ENCODE results near the gene AGPS. TPM values are rescaled to one million over a fixed set of nuclear protein-coding genes. Genes with fewer than 3 reads are reported as not detected.
"Not testable (repeated sequence)": the region's sequence is repeated elsewhere in the genome, so short reads cannot be mapped to it uniquely, and the experiment has no call there.

AGPS gene
- total and polyA plus RNA-seq, 11 donors: 4.2 to 36.6 (median 25.6) TPM

DNA sequence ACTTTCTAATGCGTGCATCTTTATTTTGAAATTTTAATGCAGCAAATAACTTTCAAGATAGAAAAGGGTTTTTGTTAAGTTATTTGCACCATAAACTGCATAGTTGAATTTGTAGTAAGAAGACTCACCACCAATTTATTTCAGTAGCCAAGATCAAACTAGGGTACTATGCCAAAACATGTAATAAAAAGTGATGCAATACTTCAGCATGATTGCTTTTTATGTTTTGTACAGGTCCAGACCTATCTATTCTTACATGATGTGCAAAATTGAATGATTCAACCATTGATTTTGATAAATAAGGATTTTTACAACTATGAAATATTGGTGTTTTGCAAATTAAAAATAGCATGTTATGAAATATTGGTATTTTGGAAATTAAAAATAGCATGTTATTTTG, 26.7 kb downstream of the AGPS start:
- Histone ChIP-seq H3K36me3 (peaks cover 0 to 13% (median 3%) of the 10 kb centered on the region in 9 donors), H3K4me1 (peaks cover 0 to 47% (median 2%) of the 10 kb centered on the region in 12 donors), H3K9me3 (peaks cover 0 to 4% (median 0%) of the 10 kb centered on the region in 12 donors), H3K4me3 (no peak overlapping the region), H3K27ac (no peak overlapping the region), H3K27me3 (no peaks in the 10 kb centered on the region)
- WGBS, 4 donors: 97 to 99% (median 98%) methylated on average over 1 of the region's 1 CpG
- no peak for TF ChIP-seq POLR2A (IDR thresholded peaks at IDR 0.05)
- TF ChIP-seq, protein P1, sequence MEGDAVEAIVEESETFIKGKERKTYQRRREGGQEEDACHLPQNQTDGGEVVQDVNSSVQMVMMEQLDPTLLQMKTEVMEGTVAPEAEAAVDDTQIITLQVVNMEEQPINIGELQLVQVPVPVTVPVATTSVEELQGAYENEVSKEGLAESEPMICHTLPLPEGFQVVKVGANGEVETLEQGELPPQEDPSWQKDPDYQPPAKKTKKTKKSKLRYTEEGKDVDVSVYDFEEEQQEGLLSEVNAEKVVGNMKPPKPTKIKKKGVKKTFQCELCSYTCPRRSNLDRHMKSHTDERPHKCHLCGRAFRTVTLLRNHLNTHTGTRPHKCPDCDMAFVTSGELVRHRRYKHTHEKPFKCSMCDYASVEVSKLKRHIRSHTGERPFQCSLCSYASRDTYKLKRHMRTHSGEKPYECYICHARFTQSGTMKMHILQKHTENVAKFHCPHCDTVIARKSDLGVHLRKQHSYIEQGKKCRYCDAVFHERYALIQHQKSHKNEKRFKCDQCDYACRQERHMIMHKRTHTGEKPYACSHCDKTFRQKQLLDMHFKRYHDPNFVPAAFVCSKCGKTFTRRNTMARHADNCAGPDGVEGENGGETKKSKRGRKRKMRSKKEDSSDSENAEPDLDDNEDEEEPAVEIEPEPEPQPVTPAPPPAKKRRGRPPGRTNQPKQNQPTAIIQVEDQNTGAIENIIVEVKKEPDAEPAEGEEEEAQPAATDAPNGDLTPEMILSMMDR (IDR thresholded peaks at IDR 0.05): no peak
- DNase-seq (no peak), ATAC-seq (no peak)
- intact Hi-C loops (cut with DNase I): loop anchor here in 9 of 10 donors (2.0 to 10.0 kb wide), 5 partner anchors 82 to 258 kb away; no protein-coding TSS in a partner anchor

DNA sequence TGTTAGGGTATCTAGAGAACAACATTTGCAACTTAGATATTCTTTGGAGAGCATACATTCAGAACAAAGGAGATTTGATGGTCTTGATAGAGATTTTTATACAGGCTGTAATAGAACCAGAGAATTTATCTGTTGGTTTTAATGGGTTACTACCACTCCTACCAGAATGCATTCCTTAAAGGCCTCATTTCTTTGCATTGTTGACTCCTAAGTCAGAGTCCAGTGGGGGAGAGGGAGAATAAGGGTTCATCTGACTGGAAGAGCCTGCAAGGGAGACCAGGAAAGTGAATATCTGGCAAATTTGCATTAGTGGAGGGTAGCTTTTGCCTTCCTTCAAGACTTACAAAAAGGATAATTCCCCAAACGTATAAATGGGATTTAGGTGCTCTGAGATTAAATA, 29.7 kb downstream of the AGPS start:
- TF ChIP-seq POLR2A (IDR thresholded peaks at IDR 0.05): no peak
- TF ChIP-seq, protein P1 (IDR thresholded peaks at IDR 0.05): no peak
- 86 to 93% (median 88%) methylated on average over 1 of the region's 1 CpG for WGBS, 4 donors
- no peak for DNase-seq
- Histone ChIP-seq H3K4me3 (no peak overlapping the region), H3K27me3 (no peaks in the 10 kb centered on the region), H3K27ac (no peak overlapping the region), H3K36me3 (peaks cover 0 to 13% (median 3%) of the 10 kb centered on the region in 9 donors), H3K4me1 (peaks cover 0 to 24% (median 2%) of the 10 kb centered on the region in 12 donors), H3K9me3 (peaks cover 0 to 9% (median 5%) of the 10 kb centered on the region in 12 donors)
- intact Hi-C loops (cut with DNase I): no loop called here
- ATAC-seq: no peak

DNA sequence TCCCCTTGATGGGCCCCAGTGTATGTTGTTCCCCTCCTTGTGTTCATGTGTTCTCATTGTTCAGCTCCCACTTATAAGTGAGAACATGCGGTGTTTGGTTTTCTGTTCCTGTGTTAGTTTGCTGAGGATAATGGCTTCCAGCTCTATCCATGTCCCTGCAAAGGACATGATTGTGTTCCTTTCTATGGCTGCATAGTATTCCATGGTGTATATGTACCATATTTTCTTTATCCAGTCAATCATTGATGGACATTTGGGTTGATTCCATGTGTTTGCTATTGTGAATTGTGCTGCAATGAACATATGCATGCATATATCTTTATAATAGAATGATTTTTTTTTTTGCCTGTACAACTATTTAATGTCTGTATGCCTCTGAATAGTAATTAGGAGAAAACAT, 31.5 kb downstream of the AGPS start:
- Histone ChIP-seq H3K36me3 (peaks cover 0 to 13% (median 4%) of the 10 kb centered on the region in 9 donors), H3K9me3 (peaks cover 0 to 28% (median 9%) of the 10 kb centered on the region in 12 donors)
- H3K4me3 ChIP-seq; intact Hi-C loops (cut with DNase I); H3K27ac ChIP-seq; H3K27me3 ChIP-seq; DNase-seq; H3K4me1 ChIP-seq; ATAC-seq: not testable (repeated sequence)
- WGBS, 4 donors: 96 to 100% (median 98%) methylated on average over 1 of the region's 1 CpG

DNA sequence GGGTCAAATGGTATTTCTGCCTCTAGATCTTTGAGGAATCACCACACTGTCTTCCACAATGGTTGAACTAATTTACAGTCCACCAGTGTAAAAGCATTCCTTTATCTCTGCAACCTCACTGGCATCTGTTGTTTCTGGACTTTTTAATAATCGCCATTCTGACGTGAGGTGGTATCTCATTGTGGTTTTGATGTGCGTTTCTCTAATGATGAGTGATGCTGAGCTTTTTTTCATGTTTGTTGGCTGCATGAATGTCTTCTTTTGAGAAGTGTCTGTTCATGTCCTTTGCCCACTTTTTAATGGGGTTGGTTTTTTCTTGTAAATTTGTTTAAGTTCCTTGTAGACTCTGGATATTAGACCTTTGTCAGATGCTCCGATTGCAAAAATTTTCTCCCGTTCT, 32.0 kb downstream of the AGPS start:
- WGBS, 4 donors: 91 to 94% (median 93%) methylated on average over 5 of the region's 5 CpGs
- Histone ChIP-seq H3K36me3 (peaks cover 0 to 13% (median 4%) of the 10 kb centered on the region in 9 donors), H3K9me3 (peaks cover 0 to 31% (median 9%) of the 10 kb centered on the region in 12 donors)
- H3K27me3 ChIP-seq; DNase-seq; ATAC-seq; H3K4me1 ChIP-seq; H3K4me3 ChIP-seq; intact Hi-C loops (cut with DNase I); H3K27ac ChIP-seq: not testable (repeated sequence)

DNA sequence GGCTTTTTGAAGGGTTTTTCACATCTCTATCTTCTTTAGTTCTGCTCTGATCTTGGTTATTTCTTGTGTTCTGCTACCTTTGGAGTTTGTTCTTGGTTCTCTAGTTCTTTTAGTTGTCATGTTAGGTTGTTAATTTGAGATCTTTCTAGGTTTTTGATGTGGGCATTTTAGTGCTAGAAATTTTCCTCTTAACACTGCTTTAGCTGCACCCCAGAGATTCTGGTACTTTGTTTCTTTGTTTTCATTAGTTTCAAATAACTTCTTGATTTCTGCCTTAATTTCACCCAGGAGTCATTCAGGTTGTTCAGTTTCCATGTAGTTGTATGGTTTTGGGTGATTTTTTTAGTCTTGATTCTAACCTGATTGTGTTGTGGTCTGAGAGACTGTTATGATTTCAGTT, 34.7 kb downstream of the AGPS start:
- ATAC-seq (no peak), DNase-seq (no peak)
- TF ChIP-seq, protein P1 (IDR thresholded peaks at IDR 0.05): no peak
- TF ChIP-seq POLR2A (IDR thresholded peaks at IDR 0.05): no peak
- H3K9me3 ChIP-seq: peaks cover 0 to 53% (median 25%) of the 10 kb centered on the region in 12 donors
- peaks cover 0 to 8% (median 0%) of the 10 kb centered on the region in 12 donors for H3K4me1 ChIP-seq
- H3K4me3 ChIP-seq: no peak overlapping the region
- intact Hi-C loops (cut with DNase I): no loop called here
- H3K27me3 ChIP-seq: no peaks in the 10 kb centered on the region
- no peak overlapping the region for H3K27ac ChIP-seq
- H3K36me3 ChIP-seq: peaks cover 0 to 7% (median 0%) of the 10 kb centered on the region in 9 donors

DNA sequence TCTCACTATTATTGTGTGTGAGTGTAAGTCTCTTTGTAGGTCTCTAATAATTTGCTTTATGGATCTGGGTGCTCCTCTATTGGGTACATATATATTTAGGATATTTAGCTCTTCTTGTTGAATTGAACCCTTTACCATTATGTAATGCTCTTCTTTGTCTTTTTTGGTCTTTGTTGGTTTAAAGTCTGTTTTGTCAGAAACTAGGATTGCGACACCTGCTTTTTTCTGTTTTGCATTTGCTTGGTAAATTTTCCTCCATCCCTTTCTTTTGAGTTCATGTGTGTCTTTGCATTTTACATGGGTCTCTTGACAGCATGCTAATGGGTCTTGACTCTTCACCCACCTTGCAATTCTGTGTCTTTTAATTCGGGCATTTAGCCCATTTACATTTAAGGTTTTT, 35.4 kb downstream of the AGPS start:
- ATAC-seq; H3K4me3 ChIP-seq; H3K4me1 ChIP-seq; H3K36me3 ChIP-seq; H3K27me3 ChIP-seq; DNase-seq; intact Hi-C loops (cut with DNase I); H3K27ac ChIP-seq: not testable (repeated sequence)
- 95 to 100% (median 97%) methylated on average over 2 of the region's 2 CpGs for WGBS, 4 donors
- peaks cover 0 to 59% (median 30%) of the 10 kb centered on the region in 12 donors for H3K9me3 ChIP-seq

Measured in heart left ventricle (tissue), 16 donors.